ENCODE measurements around the gene FURIN.
"Not testable (repeated sequence)": the region's sequence is repeated elsewhere in the genome, so short reads cannot be mapped to it uniquely, and the experiment has no call there.

Gene FURIN

GRCh38 chr15:90903733-90904536 lies 35.5 kb downstream of the FURIN start:
- no peak for DNase-seq

GRCh38 chr15:90904746-90905145 lies 36.4 kb downstream of the FURIN start:
- no peak for DNase-seq

- DNase-seq, result no peak
These were observed 37.2 kb downstream of the FURIN start for GRCh38 chr15:90905306-90906180.

GRCh38 chr15:90906181-90906849 lies 37.9 kb downstream of the FURIN start:
- no peak for DNase-seq

GRCh38 chr15:90907051-90907660 lies 38.8 kb downstream of the FURIN start:
- no peak for DNase-seq

GRCh38 chr15:90907838-90908507 lies 39.6 kb downstream of the FURIN start:
- DNase-seq, result no peak

GRCh38 chr15:90909449-90909848 lies 41.1 kb downstream of the FURIN start:
- DNase-seq, result not testable (repeated sequence)

- DNase-seq, result no peak
These were observed 41.6 kb downstream of the FURIN start for GRCh38 chr15:90909976-90910375.

- DNase-seq, result no peak
These were observed 42.3 kb downstream of the FURIN start for GRCh38 chr15:90910441-90911301.

GRCh38 chr15:90911302-90911623 lies 42.9 kb downstream of the FURIN start:
- no peak for DNase-seq

GRCh38 chr15:90911906-90912769 lies 43.8 kb downstream of the FURIN start:
- no peak for DNase-seq

GRCh38 chr15:90912770-90913075 lies 44.3 kb downstream of the FURIN start:
- DNase-seq, result no peak

GRCh38 chr15:90913398-90913944 lies 45.1 kb downstream of the FURIN start:
- no peak for DNase-seq

GRCh38 chr15:90914305-90915080 lies 46.1 kb downstream of the FURIN start:
- DNase-seq, result no peak

- DNase-seq, result no peak
These were observed 46.9 kb downstream of the FURIN start for GRCh38 chr15:90915216-90915807.

- DNase-seq, result no peak
These were observed 47.5 kb downstream of the FURIN start for GRCh38 chr15:90915808-90916440.

GRCh38 chr15:90916461-90916860 lies 48.1 kb downstream of the FURIN start:
- DNase-seq, result no peak

- no peak for DNase-seq
These were observed 49.2 kb downstream of the FURIN start for GRCh38 chr15:90917569-90917968.
